Measurements from ENCODE around the gene PGD.
"Not testable (repeated sequence)": the region's sequence is repeated elsewhere in the genome, so short reads cannot be mapped to it uniquely, and the experiment has no call there.

Gene PGD

GRCh38 chr1:10415211-10415930 is 16.5 kb downstream of the PGD start:
- DNase-seq (ENCODE audit: extremely low read depth, low read depth), result no peak
- no peak for TF ChIP-seq CTCF (IDR thresholded peaks at IDR 0.05; ENCODE audit: low read depth, low read length, missing control alignments)
- H3K4me3 ChIP-seq (replicated peaks; ENCODE audit: low read depth, low read length), result no peak overlapping the region

DNA sequence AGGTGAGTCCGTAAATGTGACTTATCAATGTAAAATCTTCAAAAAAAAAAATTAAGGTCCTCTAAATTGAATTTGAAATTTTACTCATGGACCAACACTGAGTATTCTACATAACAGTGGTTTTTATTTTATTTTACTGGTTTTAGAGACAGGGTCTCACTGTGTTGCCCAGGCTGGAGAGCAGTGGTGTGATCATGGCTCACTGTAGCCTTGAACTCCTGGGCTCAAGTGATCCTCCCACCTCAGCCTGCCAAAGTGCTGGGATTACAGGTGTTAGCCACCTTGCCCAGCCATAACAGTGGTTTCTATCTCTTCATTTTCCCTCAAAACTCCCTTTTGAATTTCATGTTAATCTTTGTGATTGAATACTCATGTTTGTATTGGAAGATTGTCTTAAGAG is 17.1 kb downstream of the PGD start:
- not testable (repeated sequence) for DNase-seq (ENCODE audit: extremely low read depth, low read depth); H3K4me3 ChIP-seq (replicated peaks; ENCODE audit: low read depth, low read length)

DNA sequence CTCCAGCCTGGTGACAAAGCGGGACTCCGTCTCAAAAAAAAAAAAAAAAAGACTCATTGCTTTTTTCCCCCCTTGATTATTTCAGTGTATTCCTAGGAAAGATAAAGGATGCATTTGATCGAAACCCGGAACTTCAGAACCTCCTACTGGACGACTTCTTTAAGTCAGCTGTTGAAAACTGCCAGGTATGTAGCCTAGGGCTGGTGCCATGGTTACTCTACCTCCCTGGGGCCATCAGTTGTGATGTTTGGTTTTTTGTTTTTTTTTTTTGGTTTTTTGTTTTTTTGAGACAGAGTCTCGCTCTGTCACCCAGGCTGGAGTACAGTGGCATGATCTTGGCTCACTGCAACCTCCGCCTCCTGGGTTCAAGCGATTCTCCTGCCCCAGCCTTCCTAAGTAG is 19.9 kb downstream of the PGD start:
- not testable (repeated sequence) for DNase-seq (ENCODE audit: extremely low read depth, low read depth); H3K4me3 ChIP-seq (replicated peaks; ENCODE audit: low read depth, low read length)

- no peak for TF ChIP-seq CTCF (IDR thresholded peaks at IDR 0.05; ENCODE audit: low read depth, low read length, missing control alignments)
- no peak overlapping the region for H3K4me3 ChIP-seq (replicated peaks; ENCODE audit: low read depth, low read length)
- DNase-seq (ENCODE audit: extremely low read depth, low read depth), result no peak
These were observed 20.5 kb downstream of the PGD start for GRCh38 chr1:10419351-10419750.

DNA sequence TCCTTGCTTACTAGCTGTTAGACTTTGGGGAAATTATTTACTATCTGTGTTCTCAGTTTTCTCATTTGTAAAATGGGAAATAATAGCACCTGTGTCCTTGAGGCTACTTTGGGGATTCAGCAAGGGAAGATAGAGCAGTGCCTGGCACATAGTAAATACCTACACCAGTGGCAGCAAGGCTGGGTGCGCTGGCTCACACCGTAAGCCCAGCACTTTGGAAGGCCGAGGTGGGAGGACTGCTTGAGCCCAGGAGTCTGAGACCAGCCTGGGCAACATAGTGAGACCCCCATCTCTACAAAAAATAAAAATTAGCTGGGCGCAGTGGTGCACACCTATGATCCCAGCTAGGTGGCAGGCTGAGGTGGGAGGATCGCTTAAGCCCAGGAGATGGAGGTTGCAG is 22.8 kb downstream of the PGD start:
- no peak for TF ChIP-seq CTCF (IDR thresholded peaks at IDR 0.05; ENCODE audit: low read depth, low read length, missing control alignments)
- no peak overlapping the region for H3K4me3 ChIP-seq (replicated peaks; ENCODE audit: low read depth, low read length)
- no peak for DNase-seq (ENCODE audit: extremely low read depth, low read depth)

GRCh38 chr1:10424034-10424433 is 25.2 kb downstream of the PGD start:
- H3K4me3 ChIP-seq (replicated peaks; ENCODE audit: low read depth, low read length), result no peak overlapping the region
- TF ChIP-seq CTCF (IDR thresholded peaks at IDR 0.05; ENCODE audit: low read depth, low read length, missing control alignments), result no peak
- DNase-seq (ENCODE audit: extremely low read depth, low read depth), result no peak

DNA sequence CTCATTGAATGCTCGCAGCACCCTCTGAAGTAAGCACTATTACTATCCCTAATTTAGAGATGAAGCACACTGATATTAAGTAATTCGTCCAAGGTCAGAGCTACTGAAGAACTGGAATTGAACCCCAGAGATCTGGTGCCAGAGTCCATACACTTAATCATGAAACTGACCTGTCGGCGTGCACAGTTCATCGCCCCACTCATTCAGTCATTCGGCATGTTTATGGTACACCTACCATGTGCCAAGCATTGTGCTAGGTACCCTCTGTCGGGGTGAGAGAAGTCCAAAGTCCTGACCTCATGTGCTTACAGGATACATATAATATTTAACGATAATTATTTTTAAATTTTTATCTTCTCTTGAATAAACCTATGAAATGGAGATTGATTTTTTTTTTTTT is 25.8 kb downstream of the PGD start:
- no peak overlapping the region for H3K4me3 ChIP-seq (replicated peaks; ENCODE audit: low read depth, low read length)
- TF ChIP-seq CTCF (IDR thresholded peaks at IDR 0.05; ENCODE audit: low read depth, low read length, missing control alignments), result no peak
- DNase-seq (ENCODE audit: extremely low read depth, low read depth), result no peak

DNA sequence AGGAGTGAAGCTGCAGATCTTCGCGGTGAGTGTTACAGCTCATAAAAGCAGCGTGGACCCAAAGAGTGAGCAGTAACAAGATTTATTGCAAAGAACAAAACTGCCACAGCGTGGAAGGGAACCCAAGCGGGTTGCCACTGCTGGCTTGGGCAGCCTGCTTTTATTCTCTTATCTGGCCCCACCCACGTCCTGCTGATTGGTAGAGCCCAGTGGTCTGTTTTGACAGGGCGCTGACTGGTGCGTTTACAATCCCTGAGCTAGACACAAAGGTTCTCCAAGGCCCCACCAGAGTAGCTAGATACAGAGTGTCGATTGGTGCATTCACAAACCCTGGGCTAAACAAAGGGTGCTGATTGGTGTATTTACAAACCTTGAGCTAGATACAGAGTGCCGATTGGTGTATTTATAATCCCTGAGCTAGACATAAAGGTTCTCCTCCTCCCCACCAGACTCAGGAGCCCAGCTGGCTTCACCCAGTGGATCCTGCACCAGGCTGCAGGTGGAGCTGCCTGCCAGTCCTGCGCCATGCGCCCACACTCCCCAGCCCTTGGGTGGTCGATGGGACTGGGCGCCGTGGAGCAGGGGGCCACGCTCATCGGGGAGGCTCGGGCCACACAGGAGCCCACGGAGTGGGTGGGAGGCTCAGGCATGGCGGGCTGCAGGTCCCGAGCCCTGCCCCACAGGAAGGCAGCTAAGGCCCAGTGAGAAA is 27.1 kb downstream of the PGD start:
- not testable (repeated sequence) for H3K4me3 ChIP-seq (replicated peaks; ENCODE audit: low read depth, low read length); DNase-seq (ENCODE audit: extremely low read depth, low read depth)

DNA sequence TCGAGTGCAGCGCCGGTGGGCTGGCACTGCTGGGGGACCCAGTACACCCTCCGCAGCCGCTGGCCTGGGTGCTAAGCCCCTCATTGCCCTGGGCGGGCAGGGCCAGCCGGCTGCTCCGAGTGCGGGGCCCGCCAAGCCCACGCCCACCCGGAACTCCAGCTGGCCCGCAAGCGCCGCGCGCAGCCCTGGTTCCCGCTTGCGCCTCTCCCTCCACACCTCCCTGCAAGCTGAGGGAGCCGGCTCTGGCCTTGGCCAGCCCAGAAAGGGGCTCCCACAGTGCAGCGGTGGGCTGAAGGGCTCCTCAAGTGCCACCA is 27.6 kb downstream of the PGD start:
- DNase-seq (ENCODE audit: extremely low read depth, low read depth); H3K4me3 ChIP-seq (replicated peaks; ENCODE audit: low read depth, low read length): not testable (repeated sequence)

Data from HFF-Myc (cell line).